GM12878 (cell line): ENCODE results near the gene CCDC78. TPM values are rescaled to one million over a fixed set of nuclear protein-coding genes. Genes with fewer than 3 reads are reported as not detected.
A peak's percentile ranks its signal among the peaks of the same experiment; 100 is the strongest.

Experiments
- ATAC-seq: fragments of 200-7000 bp; cut with Tn5 transposase; 3 replicates; pipeline ENCODE4 v1.9.1; 2020; ENCODE audit warnings: mild to moderate bottlenecking, moderate library complexity
- BruUV-seq: library from RNA; stranded (reverse); fragments of 400-500 nt; replicated peaks from 2 replicates; lab custom pipeline; 2021; lab: Mats Ljungman, UMichigan
- CTCF ChIA-PET: fragments of 300-600 bp; sonication (Branson Sonifier 250); formaldehyde crosslinking; extraction: SDS; loops from one replicate; lab custom pipeline; 2021; ENCODE audit warnings: inconsistent platforms; lab: Yijun Ruan, JAX
- POLR2A ChIA-PET: fragments of 350-600 bp; formaldehyde crosslinking; extraction: SDS; loops from one replicate; lab custom pipeline; 2021; ENCODE audit warnings: inconsistent platforms; lab: Charles Lee
- RAD21 ChIA-PET: fragments of 300-600 bp; sonication (Branson Sonifier 250); formaldehyde crosslinking; loops from one replicate; lab custom pipeline; 2023; ENCODE audit warnings: antibody characterized with exemption; ENCODE audit not compliant: unreplicated experiment; lab: Charles Lee
- SMC1A ChIA-PET: fragments of 300-600 bp; sonication (Branson Sonifier 250); formaldehyde crosslinking; loops from one replicate; lab custom pipeline; 2023; ENCODE audit not compliant: unreplicated experiment, uncharacterized antibody; lab: Charles Lee
- DNase-seq: peaks from one replicate; pipeline ENCODE4 v3.0.0-alpha.2; 2011; ENCODE audit warnings: low read depth, low spot score
- FAIRE-seq: peaks from 3 replicates; lab custom pipeline; 2011; peaks lifted over from hg19 to GRCh38; lab: Jason Lieb, UNC
- H2AFZ ChIP-seq: 2 replicates; pipeline ENCODE4 v1.6.0; 2011; ENCODE audit warnings: low read depth, low read length, control low read depth; ENCODE audit not compliant: control insufficient read depth
- H3K27ac ChIP-seq: 2 replicates; pipeline ENCODE4 v1.5.1; 2011; ENCODE audit warnings: control low read depth; ENCODE audit not compliant: control insufficient read depth, insufficient read depth
- H3K27me3 ChIP-seq, 2 experiments: replicated peaks in 1 of 2; 2 replicates each; pipeline versions ENCODE4 v1.6.0 to v1.6.1; 2011; ENCODE audit warnings: low read length in 1 of 2; ENCODE audit not compliant: control insufficient read depth in 2 of 2, insufficient read depth in 2 of 2
- H3K36me3 ChIP-seq, 2 experiments: 2 replicates each; pipeline ENCODE4 v1.5.1; 2011; ENCODE audit warnings: low read length in 1 of 2; ENCODE audit not compliant: control insufficient read depth in 2 of 2, insufficient read depth in 2 of 2
- H3K4me1 ChIP-seq: 2 replicates; pipeline ENCODE4 v1.6.1; 2011; ENCODE audit warnings: mild to moderate bottlenecking, low read length, moderate library complexity, mixed read lengths; ENCODE audit not compliant: control insufficient read depth, insufficient read depth
- H3K4me2 ChIP-seq: 2 replicates; pipeline ENCODE4 v1.6.0; 2011; ENCODE audit warnings: control low read depth; ENCODE audit not compliant: control insufficient read depth, insufficient read depth
- H3K4me3 ChIP-seq: fragments of 200-600 bp; sonication (generic); 2 replicates; pipeline ENCODE4 v1.5.1; 2016
- H3K79me2 ChIP-seq: 2 replicates; pipeline ENCODE4 v1.6.0; 2011; ENCODE audit warnings: low read length; ENCODE audit not compliant: control insufficient read depth, insufficient read depth
- H3K9ac ChIP-seq: 2 replicates; pipeline ENCODE4 v1.8.0; 2011; ENCODE audit warnings: low read length, control low read depth, mixed read lengths; ENCODE audit not compliant: control insufficient read depth, insufficient read depth
- H3K9me3 ChIP-seq: replicated peaks from 3 replicates; pipeline ENCODE4 v1.5.1; 2011; ENCODE audit warnings: mild to moderate bottlenecking, low read length; ENCODE audit not compliant: control insufficient read depth, insufficient read depth
- H4K20me1 ChIP-seq: 2 replicates; pipeline ENCODE4 v1.6.0; 2011; ENCODE audit not compliant: control insufficient read depth, insufficient read depth
- BHLHE40 ChIP-seq, 2 experiments: fragments of 450-650 bp in 1 of 2; IDR thresholded peaks; 2 replicates each; pipeline ENCODE4 v1.6.1; 2011 to 2017; ENCODE audit warnings: low read depth in 2 of 2, borderline replicate concordance in 1 of 2, improper control_type of control experiment in 1 of 2, low read length in 1 of 2, mild to moderate bottlenecking in 1 of 2
- CHD4 ChIP-seq: fragments of 200-600 bp; sonication (generic); IDR thresholded peaks from 2 replicates; pipeline ENCODE4 v1.6.1; 2016; ENCODE audit warnings: mild to moderate bottlenecking
- E4F1 ChIP-seq: fragments of 450-650 bp; IDR thresholded peaks from 2 replicates; pipeline ENCODE4 v1.6.1; 2018; ENCODE audit warnings: borderline replicate concordance, mild to moderate bottlenecking; ENCODE audit not compliant: partially characterized antibody
- EED ChIP-seq: sonication (generic); IDR thresholded peaks from 2 replicates; pipeline ENCODE4 v1.6.1; 2016; ENCODE audit warnings: antibody characterized with exemption, low read depth
- EZH2 ChIP-seq: IDR thresholded peaks from 2 replicates; pipeline ENCODE4 v1.6.1; 2012; ENCODE audit warnings: low read depth, mild to moderate bottlenecking, control low read depth, inconsistent platforms, low read length, borderline replicate concordance; ENCODE audit not compliant: control insufficient read depth
- FOXK2 ChIP-seq: fragments of 450-650 bp; IDR thresholded peaks from 2 replicates; pipeline ENCODE4 v1.6.1; 2017; ENCODE audit warnings: mild to moderate bottlenecking, moderate library complexity
- NRF1 ChIP-seq: conservative IDR thresholded peaks from 2 replicates; pipeline ENCODE4 v1.6.1; 2011; ENCODE audit warnings: mild to moderate bottlenecking, low read depth, low read length, improper control_type of control experiment
- PBX3 ChIP-seq: IDR thresholded peaks from 2 replicates; pipeline ENCODE4 v1.6.1; 2011; ENCODE audit warnings: mild to moderate bottlenecking, low read depth, low read length, moderate library complexity; ENCODE audit not compliant: insufficient replicate concordance
- RAD51 ChIP-seq: fragments of 450-650 bp; IDR thresholded peaks from 2 replicates; pipeline ENCODE4 v1.6.1; 2016; ENCODE audit warnings: moderate library complexity, mild to moderate bottlenecking, inconsistent platforms
- SMARCA5 ChIP-seq: fragments of 450-650 bp; IDR thresholded peaks from 2 replicates; pipeline ENCODE4 v1.6.1; 2017; ENCODE audit warnings: mild to moderate bottlenecking
- SREBF2 ChIP-seq: IDR thresholded peaks from 2 replicates; pipeline ENCODE4 v1.6.1; 2012; ENCODE audit warnings: mild to moderate bottlenecking, low read length
- TCF12 ChIP-seq: IDR thresholded peaks from 2 replicates; pipeline ENCODE4 v1.6.1; 2011; ENCODE audit warnings: low read depth, mild to moderate bottlenecking, low read length
- ZNF207 ChIP-seq: fragments of 450-650 bp; IDR thresholded peaks from 2 replicates; pipeline ENCODE4 v1.6.1; 2014; ENCODE audit warnings: antibody characterized with exemption, mild to moderate bottlenecking, borderline replicate concordance
- ZNF384 ChIP-seq: IDR thresholded peaks from 2 replicates; pipeline ENCODE4 v1.6.1; 2012; ENCODE audit warnings: low read depth, mild to moderate bottlenecking, low read length, improper control_type of control experiment, borderline replicate concordance
- WGBS: methylation state at CpG from one replicate; pipeline ENCODE4 v1.1.6; 2016; ENCODE audit warnings: low lambda C conversion rate; ENCODE audit not compliant: insufficient replicate concordance, insufficient coverage; ENCODE audit errors: missing lambda C conversion rate; 5-methylcytosine and 5-hydroxymethylcytosine counted together
- in situ Hi-C: fragments of 300-500 bp; cut with MboI; formaldehyde crosslinking; loops from 9 replicates; pipeline ENCODE4 v1.14.3; 2018; ENCODE audit warnings: mixed read lengths
- intact Hi-C: fragments of 100-400 bp; cut with micrococcal nuclease; formaldehyde crosslinking; loops from one replicate; pipeline ENCODE4 v1.14.2; 2022; ENCODE audit not compliant: unreplicated experiment
- polyA plus RNA-seq, 11 experiments: library from polyadenylated mRNA; depleted of rRNA in 4 of 11; unstranded in 6 of 11; stranded (reverse) in 5 of 11; fragments of >200 nt; fragmentation: Nextera tagmentation in 4 of 11; fragmentation: Illumina TruSeq in 1 of 11; extraction: Ambion mirVana in 4 of 11; extraction: Trizol in 1 of 11; gene quantifications; 1 replicate in 1 of 11; 2 replicates in 10 of 11; pipeline versions ENCODE4 v1.2.1 to v1.2.3, GENCODE V29; 2011 to 2016; ENCODE audit warnings: inconsistent platforms in 2 of 11, missing spikeins in 2 of 11, low read depth in 1 of 11
- total RNA-seq, 4 experiments: library from RNA; depleted of rRNA in 3 of 4; stranded (reverse); fragments of >200 nt in 3 of 4; fragmentation: Illumina TruSeq in 1 of 4; extraction: Trizol in 1 of 4; gene quantifications; 2 replicates each; pipeline versions ENCODE4 v1.2.1 to v1.2.3, GENCODE V29; 2013 to 2021

Gene CCDC78
- total and polyA plus RNA-seq, 10 of the 15 experiments (the other 5 are each of a cell fraction or from before 2014, with no cell fraction given) = 0.10 to 26.2 (median 5.4) TPM

- TF ChIP-seq ZNF384 = no peak
Measured at GRCh38 chr16:679814-680624, 46.2 kb downstream of the CCDC78 start, which contains the start of gene STUB1 (continued).

- ChIA-PET RAD21 (interaction anchor here (0.6 kb wide), 1 partner anchor 1042 kb away, joined by 4 read pairs; no protein-coding TSS in a partner anchor), SMC1A (no interaction called here), CTCF (interaction anchor here (0.9 kb wide), 1 partner anchor 11 kb away, joined by 4 read pairs; the partner anchor contains the start of gene RHOT2), POLR2A (no interaction called here)
- no peaks in the 10 kb centered on the region for H3K27me3 ChIP-seq
- H3K4me1 ChIP-seq = peaks cover 15% of the 10 kb centered on the region
- BruUV-seq = no TSS peak
- ATAC-seq (peak; percentile 18), FAIRE-seq (no peak), DNase-seq (no peak)
- in situ Hi-C loops (no loop called here), intact Hi-C loops (no loop called here)
- WGBS = 23% methylated on average over 50 of the region's 52 CpGs
- peaks cover 6% of the 10 kb centered on the region; the same call in 1 of the 2 replicates for H4K20me1 ChIP-seq
- peaks cover 24% of the 10 kb centered on the region for H3K79me2 ChIP-seq
- H2AFZ ChIP-seq = peak overlapping the region; percentile 89
- no peaks in the 10 kb centered on the region for H3K9me3 ChIP-seq
- H3K9ac ChIP-seq = no peak overlapping the region
- H3K36me3 ChIP-seq = peaks cover 6 to 7% of the 10 kb centered on the region in 2 experiments; a peak in 2 of 4 replicates
- peak overlapping the region; percentile 57 for H3K4me3 ChIP-seq
- H3K27ac ChIP-seq = no peak overlapping the region
- peak overlapping the region; percentile 92 for H3K4me2 ChIP-seq
- TF ChIP-seq ZNF207 (no peak), CHD4 (no peak), SMARCA5 (0 out of 2 replicates have a peak, but pooled peaks have one; percentile 24), RAD51 (no peak), E4F1 (no peak), TCF12 (no peak), ZNF384 (no peak), FOXK2 (no peak), SREBF2 (no peak), BHLHE40 (IDR thresholded peaks at IDR 0.05; ENCODE audit: borderline replicate concordance in 1 of 2, low read depth in 2 of 2, low read length in 1 of 2) (no peak), PBX3 (no peak), EZH2 (no peak), EED (no peak), NRF1 (no peak)
Measured at GRCh38 chr16:678858-679813, 47.1 kb downstream of the CCDC78 start.
